Rectal smooth muscle tissue (tissue), 1 donor: ENCODE results near the gene NRN1.
A peak's percentile ranks its signal among the peaks of the same experiment; 100 is the strongest.

Source experiments
- H3K27ac ChIP-seq: one replicate; pipeline ENCODE4 v1.7.0; 2013; ENCODE audit warnings: low read depth, low read length, inconsistent platforms
- H3K27me3 ChIP-seq: one replicate; pipeline ENCODE4 v1.7.0; 2013; ENCODE audit warnings: low read length; ENCODE audit not compliant: control insufficient read depth, insufficient read depth
- H3K36me3 ChIP-seq: one replicate; pipeline ENCODE4 v1.7.0; 2013; ENCODE audit warnings: low read length; ENCODE audit not compliant: control insufficient read depth, insufficient read depth
- H3K4me1 ChIP-seq: one replicate; pipeline ENCODE4 v1.7.0; 2013; ENCODE audit warnings: low read length; ENCODE audit not compliant: control insufficient read depth, insufficient read depth
- H3K4me3 ChIP-seq: one replicate; pipeline ENCODE4 v1.7.0; 2013; ENCODE audit warnings: low read length
- H3K9ac ChIP-seq: one replicate; pipeline ENCODE4 v1.7.0; 2013; ENCODE audit warnings: low read length

Gene NRN1

GRCh38 chr6:5998711-5999687 lies 7.7 kb downstream of the NRN1 start:
- H3K27ac ChIP-seq, result no peak overlapping the region
- peak overlapping the region; percentile 25 for H3K4me3 ChIP-seq
- H3K27me3 ChIP-seq, result peaks cover 80% of the 10 kb centered on the region
- H3K36me3 ChIP-seq, result no peaks in the 10 kb centered on the region
- peaks cover 2% of the 10 kb centered on the region for H3K4me1 ChIP-seq
- H3K9ac ChIP-seq, result no peak overlapping the region

GRCh38 chr6:5998236-5998635 lies 8.5 kb downstream of the NRN1 start:
- Histone ChIP-seq H3K27me3 (peaks cover 78% of the 10 kb centered on the region), H3K36me3 (no peaks in the 10 kb centered on the region), H3K4me3 (no peak overlapping the region), H3K27ac (no peak overlapping the region), H3K9ac (no peak overlapping the region), H3K4me1 (peaks cover 2% of the 10 kb centered on the region)

GRCh38 chr6:5997420-5997987 lies 9.2 kb downstream of the NRN1 start:
- H3K27me3 ChIP-seq, result peaks cover 77% of the 10 kb centered on the region
- H3K36me3 ChIP-seq, result no peaks in the 10 kb centered on the region
- H3K9ac ChIP-seq, result no peak overlapping the region
- peak overlapping the region; percentile 36 for H3K27ac ChIP-seq
- peaks cover 2% of the 10 kb centered on the region for H3K4me1 ChIP-seq
- H3K4me3 ChIP-seq, result peak overlapping the region; percentile 70

GRCh38 chr6:5996714-5997419 lies 9.9 kb downstream of the NRN1 start:
- H3K27ac ChIP-seq, result peak overlapping the region; percentile 36
- H3K9ac ChIP-seq, result no peak overlapping the region
- no peaks in the 10 kb centered on the region for H3K36me3 ChIP-seq
- peak overlapping the region; percentile 70 for H3K4me3 ChIP-seq
- peaks cover 71% of the 10 kb centered on the region for H3K27me3 ChIP-seq
- peaks cover 2% of the 10 kb centered on the region for H3K4me1 ChIP-seq

- Histone ChIP-seq H3K9ac (no peak overlapping the region), H3K27me3 (peaks cover 67% of the 10 kb centered on the region), H3K27ac (peak overlapping the region; percentile 15), H3K36me3 (no peaks in the 10 kb centered on the region), H3K4me1 (peaks cover 2% of the 10 kb centered on the region), H3K4me3 (peak overlapping the region; percentile 70)
These were observed 10.6 kb downstream of the NRN1 start for GRCh38 chr6:5995949-5996713.

- Histone ChIP-seq H3K4me3 (peak overlapping the region; percentile 70), H3K27me3 (peaks cover 65% of the 10 kb centered on the region), H3K27ac (peak overlapping the region; percentile 15), H3K36me3 (no peaks in the 10 kb centered on the region), H3K9ac (no peak overlapping the region), H3K4me1 (peaks cover 2% of the 10 kb centered on the region)
These were observed 11.1 kb downstream of the NRN1 start for GRCh38 chr6:5995658-5995948.

- H3K27ac ChIP-seq, result no peak overlapping the region
- peaks cover 65% of the 10 kb centered on the region for H3K27me3 ChIP-seq
- H3K9ac ChIP-seq, result no peak overlapping the region
- H3K4me3 ChIP-seq, result no peak overlapping the region
- H3K4me1 ChIP-seq, result peaks cover 2% of the 10 kb centered on the region
- H3K36me3 ChIP-seq, result no peaks in the 10 kb centered on the region
These were observed 11.6 kb downstream of the NRN1 start for GRCh38 chr6:5994999-5995657.

- Histone ChIP-seq H3K36me3 (no peaks in the 10 kb centered on the region), H3K27me3 (peaks cover 59% of the 10 kb centered on the region), H3K4me1 (peaks cover 2% of the 10 kb centered on the region), H3K9ac (no peak overlapping the region), H3K4me3 (no peak overlapping the region), H3K27ac (no peak overlapping the region)
These were observed 12.3 kb downstream of the NRN1 start for GRCh38 chr6:5994234-5994998.

- Histone ChIP-seq H3K4me1 (peaks cover 2% of the 10 kb centered on the region), H3K4me3 (no peak overlapping the region), H3K9ac (no peak overlapping the region), H3K27ac (no peak overlapping the region), H3K27me3 (peaks cover 45% of the 10 kb centered on the region), H3K36me3 (no peaks in the 10 kb centered on the region)
These were observed 14.0 kb downstream of the NRN1 start for GRCh38 chr6:5992551-5993225.

GRCh38 chr6:5990786-5991185 lies 15.9 kb downstream of the NRN1 start:
- no peaks in the 10 kb centered on the region for H3K36me3 ChIP-seq
- H3K4me1 ChIP-seq, result peaks cover under 1% of the 10 kb centered on the region
- no peak overlapping the region for H3K27ac ChIP-seq
- peaks cover 29% of the 10 kb centered on the region for H3K27me3 ChIP-seq
- H3K9ac ChIP-seq, result no peak overlapping the region
- H3K4me3 ChIP-seq, result no peak overlapping the region
